HG02678 (cell line): Measurements from ENCODE around the gene SERPINB11.
"Not testable (repeated sequence)": the region's sequence is repeated elsewhere in the genome, so short reads cannot be mapped to it uniquely, and the experiment has no call there.

ENCODE experiments used
- ATAC-seq: cut with Tn5 transposase; IDR thresholded peaks from one replicate; pipeline ENCODE4 v1.9.1; 2021; ENCODE audit warnings: mild to moderate bottlenecking, moderate library complexity; ENCODE audit not compliant: unreplicated experiment

The SERPINB11 gene

DNA sequence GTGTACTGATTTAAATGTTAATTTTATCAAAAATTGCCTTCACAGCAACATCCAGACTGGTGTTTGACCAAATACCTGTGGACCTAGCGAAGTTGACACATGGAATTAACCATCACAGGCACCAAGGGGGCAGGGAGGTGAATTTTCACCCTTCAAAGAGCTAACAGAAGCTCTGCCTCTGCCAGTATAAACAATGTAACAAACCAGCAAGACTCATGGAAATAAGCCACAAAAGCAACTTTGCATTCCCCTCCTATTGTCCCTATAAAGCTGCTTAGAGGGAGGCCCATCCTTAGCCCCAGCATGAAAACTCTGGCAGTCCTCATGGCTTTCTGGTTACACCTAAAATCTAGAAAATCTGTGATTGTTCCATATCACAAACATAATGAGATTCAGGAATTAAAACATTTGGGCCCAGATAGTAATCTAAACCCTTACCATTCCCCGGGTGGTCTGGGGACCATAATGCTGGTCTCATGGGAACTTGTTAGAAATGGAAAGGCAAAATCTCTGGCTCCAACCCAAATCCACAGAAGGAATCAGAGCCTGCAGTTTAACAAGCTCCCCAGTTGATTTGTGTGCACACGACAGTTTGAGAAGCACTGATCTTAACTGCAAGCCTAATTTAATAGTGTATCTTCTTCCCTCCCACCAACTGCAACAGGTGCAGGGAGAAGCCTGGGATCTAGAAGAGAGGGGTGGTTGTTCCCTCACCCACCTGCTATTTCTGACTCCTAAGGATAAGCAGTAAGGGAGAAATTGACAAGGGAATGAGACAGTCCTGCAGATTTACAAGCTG, 23.1 kb downstream of the SERPINB11 start:
- ATAC-seq, result no peak

DNA sequence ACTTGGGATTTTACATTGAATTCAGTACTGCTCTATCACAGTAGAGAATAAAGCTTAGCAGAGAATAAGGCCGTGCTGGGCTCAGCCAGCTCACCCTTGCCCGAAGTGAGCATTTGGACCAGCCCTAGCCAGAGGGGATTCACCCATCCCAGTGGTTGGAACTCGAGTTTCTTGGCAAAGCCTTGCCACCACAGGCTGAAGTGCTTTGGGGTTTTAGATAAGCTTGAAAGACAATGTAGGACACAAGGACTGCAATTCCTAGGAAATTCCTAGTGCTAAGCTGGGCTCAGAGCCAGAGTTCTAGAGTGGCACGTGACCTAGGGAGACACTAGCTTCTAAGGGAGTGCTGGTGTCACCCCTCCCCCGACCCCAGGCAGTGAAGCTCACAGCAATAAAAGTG, 28.0 kb downstream of the SERPINB11 start:
- ATAC-seq, result no peak

DNA sequence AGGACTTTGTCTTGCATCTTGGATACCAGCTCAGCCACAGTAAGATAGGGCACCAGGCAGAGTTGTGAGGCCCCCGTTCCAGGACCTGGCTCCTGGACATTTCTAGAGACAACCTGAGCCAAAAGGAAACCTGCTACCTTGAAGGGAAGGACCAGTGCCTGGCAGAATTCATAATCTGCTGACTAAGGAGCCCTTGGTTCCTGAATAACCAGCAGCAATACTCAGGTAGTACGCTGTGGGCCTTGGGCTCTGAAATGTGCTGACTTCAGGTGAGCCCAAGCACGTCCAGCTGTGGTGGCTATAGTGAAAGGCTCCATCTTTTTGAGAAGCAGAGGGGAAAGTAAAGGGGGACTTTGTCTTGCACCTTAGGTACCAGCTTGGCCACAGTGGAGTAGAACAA, 28.5 kb downstream of the SERPINB11 start:
- ATAC-seq, result no peak

DNA sequence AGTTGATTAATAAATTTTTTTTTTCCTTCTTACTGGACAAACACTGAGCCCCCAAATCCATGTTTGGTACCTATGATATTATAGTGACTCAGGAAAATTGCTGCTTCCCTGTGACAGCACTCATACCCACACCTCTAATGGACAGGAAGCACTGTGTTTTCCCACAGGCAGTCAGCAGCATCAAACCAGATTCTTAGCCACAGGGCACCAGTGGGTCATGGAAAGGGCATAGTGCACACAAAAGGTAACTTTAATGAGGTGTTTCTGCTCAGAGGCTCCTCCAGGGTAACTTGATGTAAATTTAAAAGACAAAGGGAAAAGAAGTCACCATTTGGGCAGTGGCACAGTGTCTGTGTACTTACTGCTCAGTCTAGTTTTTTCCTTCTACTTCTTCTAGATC, 34.1 kb downstream of the SERPINB11 start:
- no peak for ATAC-seq

DNA sequence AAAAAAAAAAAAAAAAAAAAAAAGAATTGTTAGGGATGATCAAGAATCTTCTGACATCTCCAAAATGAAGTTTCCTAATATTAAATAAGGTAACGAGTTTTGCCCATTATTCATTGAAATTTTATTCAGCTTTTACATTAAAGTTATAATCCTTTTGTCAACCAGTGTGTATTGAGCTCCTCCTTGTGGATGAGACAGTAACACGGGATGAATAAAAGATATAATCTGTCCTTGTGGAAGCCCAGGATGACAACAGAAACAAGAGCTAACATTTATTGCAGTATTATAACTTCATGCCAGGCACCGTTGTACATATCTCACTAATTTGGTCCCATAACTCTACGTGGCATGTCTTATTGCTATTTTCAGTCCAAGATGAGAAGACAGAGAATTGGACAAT, 39.0 kb downstream of the SERPINB11 start:
- ATAC-seq, result no peak

DNA sequence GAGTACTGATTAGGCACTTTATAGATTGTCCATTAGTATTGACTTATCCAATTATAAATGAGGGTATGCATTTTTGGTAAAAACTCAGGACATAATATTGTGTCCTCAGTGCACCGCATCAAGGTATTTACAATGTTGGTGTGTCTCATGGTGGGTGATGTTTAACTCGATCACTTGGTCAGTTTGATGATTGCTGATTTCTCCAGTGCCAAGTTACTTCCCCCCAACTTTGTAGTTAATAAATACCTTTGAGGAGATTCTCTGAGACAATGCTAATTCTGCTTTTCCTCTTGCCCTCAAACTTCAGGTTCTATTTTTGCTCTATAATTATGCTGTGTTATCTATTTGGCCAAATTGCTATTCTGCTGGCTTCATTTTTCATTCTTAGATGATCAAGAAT, 44.2 kb downstream of the SERPINB11 start:
- no peak for ATAC-seq

DNA sequence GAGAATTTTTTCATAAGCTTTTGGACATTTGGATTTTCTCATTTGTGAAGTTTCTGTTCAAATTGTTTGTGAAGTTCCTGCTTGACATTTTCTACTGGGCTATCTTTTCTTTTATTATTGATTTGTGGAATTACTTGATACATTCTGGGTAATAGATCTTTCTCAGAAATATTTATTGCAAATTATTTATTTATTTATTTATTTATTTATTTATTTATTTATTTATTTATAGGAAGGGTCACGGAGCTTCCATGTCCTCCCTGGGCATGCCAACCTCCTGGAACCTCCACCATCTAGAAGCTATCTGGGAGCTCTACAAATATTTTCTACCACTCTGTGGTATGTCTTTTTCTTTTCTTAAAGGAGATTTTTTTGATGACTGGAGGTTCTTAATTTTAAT, 46.7 kb downstream of the SERPINB11 start:
- no peak for ATAC-seq

DNA sequence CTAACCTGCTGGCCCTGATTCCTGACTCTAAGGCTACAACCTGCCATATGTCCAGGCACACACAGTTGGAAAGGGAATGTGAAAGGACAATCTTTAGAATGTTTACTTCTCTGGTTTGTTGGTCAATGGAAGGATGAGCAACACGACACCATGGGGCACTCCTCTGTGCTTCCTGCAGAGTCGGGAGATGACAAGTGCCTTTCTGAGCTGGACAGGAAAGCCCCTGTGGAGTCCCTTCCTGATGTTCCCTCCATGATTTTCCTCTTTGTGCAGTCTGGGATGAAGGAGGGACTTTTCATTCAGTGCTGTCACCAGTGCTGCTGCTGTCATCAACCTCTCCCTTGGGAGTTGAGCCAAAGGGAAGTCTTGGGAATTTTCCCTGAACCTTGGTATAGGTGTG, 49.9 kb downstream of the SERPINB11 start:
- no peak for ATAC-seq

DNA sequence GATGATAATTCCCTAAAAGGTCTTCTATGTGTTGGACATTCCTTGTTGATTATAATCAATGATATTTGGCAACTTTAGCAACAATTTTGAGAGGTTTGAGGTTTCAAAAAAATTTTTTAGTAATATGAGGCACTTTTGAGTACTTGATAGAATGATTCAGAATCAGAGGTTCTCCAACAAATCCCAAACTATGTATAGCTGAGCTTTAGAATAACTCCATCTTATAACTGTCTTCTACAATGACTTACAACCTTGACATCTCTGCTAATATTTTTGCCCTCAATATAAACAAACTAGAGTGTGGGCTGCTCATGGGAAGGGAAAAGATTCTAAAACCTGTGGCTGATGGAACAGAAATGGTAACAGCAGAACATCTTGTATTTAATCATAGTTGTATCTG, 50.9 kb downstream of the SERPINB11 start:
- ATAC-seq, result no peak

DNA sequence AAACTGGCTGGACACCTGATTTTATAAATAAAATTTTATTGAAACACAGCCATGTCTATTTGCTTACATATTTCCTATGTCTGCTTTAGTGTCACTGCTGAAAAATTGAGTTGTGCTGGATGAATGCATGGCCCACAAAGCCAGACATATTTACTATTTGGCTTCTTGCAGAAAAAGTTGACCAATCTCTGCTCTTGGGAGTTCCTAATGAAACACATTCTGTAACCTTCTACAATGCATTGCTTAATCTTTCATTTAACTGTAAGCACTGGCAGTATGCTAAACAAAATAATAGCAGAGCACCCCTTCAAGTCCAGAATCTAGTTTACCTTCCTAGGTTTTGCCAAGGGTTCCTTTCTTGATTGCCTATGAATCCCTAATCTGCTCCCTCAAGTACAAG, 54.8 kb downstream of the SERPINB11 start:
- ATAC-seq, result no peak

DNA sequence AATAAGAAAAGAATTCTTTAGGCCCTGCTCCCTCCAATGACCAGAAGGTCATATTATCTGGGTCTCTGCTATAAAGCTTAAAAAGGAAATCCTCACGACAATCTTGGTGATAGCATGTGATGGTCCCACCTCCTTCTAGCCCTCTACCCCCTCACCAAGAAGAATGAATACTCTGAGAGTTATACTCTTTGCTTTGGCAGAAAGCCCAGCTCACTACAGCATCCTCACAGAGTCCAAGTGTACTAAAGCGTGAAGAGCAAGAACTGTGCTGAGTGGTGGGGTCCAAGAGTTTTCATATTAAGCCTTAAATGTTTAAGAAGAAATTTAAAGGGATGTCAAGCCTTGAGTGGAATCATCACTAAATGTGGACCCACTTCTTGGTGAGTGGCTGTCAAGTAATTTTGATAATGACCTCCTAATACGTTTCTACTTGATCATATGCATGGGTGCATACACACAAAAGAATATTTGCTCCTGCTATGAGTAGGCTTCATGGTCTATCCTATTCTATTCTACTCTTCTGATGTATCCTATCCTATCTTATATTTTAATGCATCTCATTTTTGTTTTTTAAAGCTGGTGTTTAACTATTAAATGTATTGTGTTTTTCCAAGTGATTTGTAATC, 56.0 kb downstream of the SERPINB11 start:
- no peak for ATAC-seq

DNA sequence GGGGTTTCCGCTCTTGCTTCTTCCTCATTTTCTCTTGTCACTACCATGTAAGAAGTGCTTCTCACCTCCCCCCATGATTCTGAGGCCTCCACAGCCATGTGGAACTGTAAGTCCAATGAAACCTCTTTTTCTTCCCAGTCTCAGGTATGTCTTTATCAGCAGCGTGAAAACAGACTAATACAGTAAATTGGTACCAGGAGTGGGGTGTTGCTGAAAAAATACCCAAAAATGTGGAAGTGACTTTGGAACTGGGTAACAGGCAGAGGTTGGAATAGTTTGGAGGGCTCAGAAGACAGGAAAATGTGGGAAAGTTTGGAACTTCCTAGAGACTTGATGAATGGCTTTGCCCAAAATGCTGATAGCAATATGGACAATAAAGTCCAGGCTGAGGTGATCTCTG, 57.0 kb downstream of the SERPINB11 start:
- not testable (repeated sequence) for ATAC-seq

DNA sequence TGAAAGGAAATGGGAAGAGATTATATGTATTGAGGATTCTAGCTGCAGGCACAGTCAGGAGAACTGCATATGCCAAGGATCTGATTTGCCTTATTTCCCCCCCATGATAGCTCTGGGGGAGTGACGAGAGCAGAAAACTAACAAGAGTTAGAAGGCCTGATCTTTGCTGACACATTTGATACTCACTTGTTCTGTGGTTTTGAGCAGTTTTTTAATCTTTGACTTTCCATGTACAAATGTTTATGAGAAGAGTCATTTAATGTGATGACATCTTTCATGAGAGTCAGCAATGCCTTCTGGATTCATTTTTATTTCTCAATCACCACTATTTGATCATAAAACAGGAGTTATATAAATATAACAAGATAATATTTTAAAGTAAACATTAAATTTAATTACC, 59.8 kb downstream of the SERPINB11 start:
- ATAC-seq, result no peak

DNA sequence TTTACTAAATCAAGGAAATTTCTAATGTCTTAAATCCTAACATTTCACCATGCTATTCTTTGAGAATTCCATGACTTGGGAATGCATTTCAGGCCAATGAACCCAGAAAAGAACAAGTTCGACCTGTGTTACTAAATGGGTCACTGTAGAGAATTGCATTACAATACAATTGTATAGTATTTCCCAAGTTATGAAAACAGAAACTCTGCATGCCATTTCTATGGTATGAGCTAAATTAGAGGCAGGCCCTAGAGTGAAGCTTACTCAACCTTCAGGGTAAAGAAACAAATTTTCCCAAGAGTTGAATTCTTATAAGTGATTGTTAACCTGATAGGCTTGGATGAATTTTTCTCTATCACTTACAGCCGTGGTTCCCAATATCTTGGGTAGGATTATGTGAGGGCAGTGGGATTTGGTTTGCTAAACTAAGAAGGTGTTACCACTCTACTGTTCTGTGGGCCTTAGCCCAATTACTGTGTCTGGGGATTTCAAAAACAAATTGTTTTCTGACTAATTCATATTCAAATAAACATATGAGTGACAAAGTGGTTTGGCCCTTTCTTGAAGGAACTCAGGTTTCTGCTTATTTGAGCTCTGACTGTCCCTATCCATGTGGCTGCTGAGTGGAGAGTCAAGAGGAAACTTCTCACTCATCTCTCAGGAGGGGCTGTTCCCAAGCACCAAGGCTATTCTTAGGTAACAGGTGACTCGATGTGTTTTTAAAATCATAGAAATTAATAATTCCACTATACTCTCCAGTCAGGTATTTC, 61.3 kb downstream of the SERPINB11 start:
- ATAC-seq, result no peak

DNA sequence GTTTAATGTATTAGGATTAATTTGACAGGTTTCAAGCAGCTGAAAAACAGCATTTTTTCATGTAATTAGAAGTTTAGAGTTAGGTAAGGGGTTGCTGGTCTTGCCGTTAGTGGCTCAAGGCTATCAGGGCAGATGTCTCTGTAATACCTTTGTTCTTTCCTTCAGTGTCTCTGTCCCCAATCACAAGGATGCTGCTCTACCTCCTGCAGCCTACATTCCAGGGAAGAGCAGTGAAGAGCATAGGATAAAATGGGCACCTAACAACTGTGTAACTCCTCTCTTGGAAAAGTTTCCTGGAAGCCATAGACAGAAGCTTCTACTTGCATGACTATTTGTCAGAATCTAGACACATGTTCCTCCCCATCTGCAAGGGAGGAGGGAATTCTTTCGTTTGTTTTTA, 63.1 kb downstream of the SERPINB11 start:
- ATAC-seq, result no peak
